ENCODE results near the gene SMARCB1.

Gene SMARCB1

DNA sequence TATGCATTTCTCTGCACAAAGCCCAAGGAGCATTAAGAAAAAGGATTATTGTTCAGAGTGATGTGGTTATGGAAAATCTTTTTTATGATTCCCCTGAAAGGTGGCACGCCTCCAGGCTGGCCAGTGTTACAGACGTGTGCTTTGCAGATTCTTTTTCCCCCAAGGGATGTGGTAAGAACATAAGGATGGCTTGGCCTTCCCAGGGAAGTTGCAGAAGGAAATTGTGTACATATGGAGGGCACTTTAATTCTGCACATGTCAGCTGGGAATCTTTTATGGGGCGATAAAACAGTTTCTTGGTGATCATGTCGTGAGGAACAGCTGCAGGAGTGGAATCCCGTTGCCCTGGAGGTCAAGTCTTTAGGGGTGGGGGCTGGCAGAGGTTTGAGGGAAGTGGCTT, 9.7 kb downstream of the SMARCB1 start:
- Histone ChIP-seq H3K9me3 (replicated peaks; ENCODE audit: insufficient read depth, low read length) (no peaks in the 10 kb centered on the region), H3K27ac (ENCODE audit: low read length) (no peak overlapping the region), H3K4me1 (ENCODE audit: low read length) (no peaks in the 10 kb centered on the region), H3F3A (ENCODE audit: insufficient read depth, low read length) (no peaks in the 10 kb centered on the region), H3K36me3 (replicated peaks; ENCODE audit: insufficient read depth, low read length) (peaks cover 14% of the 10 kb centered on the region; the same call in 1 of the 2 replicates), H3K27me3 (replicated peaks; ENCODE audit: insufficient read depth, low read length) (no peaks in the 10 kb centered on the region), H3K9ac (ENCODE audit: low read length) (no peak overlapping the region), H4K20me1 (ENCODE audit: insufficient read depth, low read length) (no peaks in the 10 kb centered on the region), H3K79me2 (ENCODE audit: low read length) (peaks cover 23% of the 10 kb centered on the region), H3K4me3 (ENCODE audit: low read length) (no peak overlapping the region), H2AFZ (ENCODE audit: low read length) (no peak overlapping the region), H3K9me2 (replicated peaks; ENCODE audit: insufficient read depth, low read length) (no peaks in the 10 kb centered on the region), H3K4me2 (ENCODE audit: low read depth, low read length) (no peak overlapping the region)
- DNase-seq = no peak
- TF ChIP-seq EZH2phosphoT487 (IDR thresholded peaks at IDR 0.05; ENCODE audit: low read length) (no peak), EZH2 (optimal IDR thresholded peaks at IDR 0.05; ENCODE audit: low read depth, low read length) (no peak)

GRCh38 chr22:23800297-23801237, 13.8 kb downstream of the SMARCB1 start:
- Histone ChIP-seq H3K9ac (ENCODE audit: low read length) (no peak overlapping the region), H3K4me3 (ENCODE audit: low read length) (no peak overlapping the region), H4K20me1 (ENCODE audit: insufficient read depth, low read length) (no peaks in the 10 kb centered on the region), H3K27ac (ENCODE audit: low read length) (no peak overlapping the region), H3K9me2 (replicated peaks; ENCODE audit: insufficient read depth, low read length) (no peaks in the 10 kb centered on the region), H3K27me3 (replicated peaks; ENCODE audit: insufficient read depth, low read length) (no peaks in the 10 kb centered on the region), H3K4me1 (ENCODE audit: low read length) (peaks cover under 1% of the 10 kb centered on the region; the same call in 1 of the 2 replicates), H3F3A (ENCODE audit: insufficient read depth, low read length) (no peaks in the 10 kb centered on the region), H3K4me2 (ENCODE audit: low read depth, low read length) (no peak overlapping the region), H3K36me3 (replicated peaks; ENCODE audit: insufficient read depth, low read length) (peaks cover 3% of the 10 kb centered on the region; the same call in 1 of the 2 replicates), H2AFZ (ENCODE audit: low read length) (no peak overlapping the region), H3K79me2 (ENCODE audit: low read length) (peaks cover 3% of the 10 kb centered on the region; the same call in 1 of the 2 replicates), H3K9me3 (replicated peaks; ENCODE audit: insufficient read depth, low read length) (no peaks in the 10 kb centered on the region)
- TF ChIP-seq EZH2 (optimal IDR thresholded peaks at IDR 0.05; ENCODE audit: low read depth, low read length) (no peak), EZH2phosphoT487 (IDR thresholded peaks at IDR 0.05; ENCODE audit: low read length) (no peak), CTCF (IDR thresholded peaks at IDR 0.05; ENCODE audit: low read length) (no peak)
- DNase-seq = no peak

GRCh38 chr22:23801238-23801821, 14.6 kb downstream of the SMARCB1 start:
- Histone ChIP-seq H4K20me1 (ENCODE audit: insufficient read depth, low read length) (no peaks in the 10 kb centered on the region), H2AFZ (ENCODE audit: low read length) (no peak overlapping the region), H3K4me2 (ENCODE audit: low read depth, low read length) (no peak overlapping the region), H3F3A (ENCODE audit: insufficient read depth, low read length) (peaks cover 3% of the 10 kb centered on the region; the same call in 1 of the 2 replicates), H3K9me2 (replicated peaks; ENCODE audit: insufficient read depth, low read length) (no peaks in the 10 kb centered on the region), H3K27me3 (replicated peaks; ENCODE audit: insufficient read depth, low read length) (no peaks in the 10 kb centered on the region), H3K4me3 (ENCODE audit: low read length) (no peak overlapping the region), H3K79me2 (ENCODE audit: low read length) (no peaks in the 10 kb centered on the region), H3K4me1 (ENCODE audit: low read length) (peaks cover 8% of the 10 kb centered on the region), H3K9me3 (replicated peaks; ENCODE audit: insufficient read depth, low read length) (no peaks in the 10 kb centered on the region), H3K9ac (ENCODE audit: low read length) (no peak overlapping the region), H3K27ac (ENCODE audit: low read length) (no peak overlapping the region), H3K36me3 (replicated peaks; ENCODE audit: insufficient read depth, low read length) (peaks cover 3% of the 10 kb centered on the region; the same call in 1 of the 2 replicates)
- DNase-seq = no peak
- no peak for TF ChIP-seq CTCF (IDR thresholded peaks at IDR 0.05; ENCODE audit: low read length)
- TF ChIP-seq EZH2phosphoT487 (IDR thresholded peaks at IDR 0.05; ENCODE audit: low read length) = no peak
- no peak for TF ChIP-seq EZH2 (optimal IDR thresholded peaks at IDR 0.05; ENCODE audit: low read depth, low read length)
